PFSK-1 (cell line): ENCODE measurements around the gene UBXN7.

Experiments
- FOXP2 ChIP-seq: optimal IDR thresholded peaks from 2 replicates; pipeline ENCODE3; 2011; ENCODE audit warnings: borderline replicate concordance, control low read depth, inconsistent platforms; ENCODE audit not compliant: insufficient read depth; ENCODE audit errors: extremely low read length, extremely low read depth
- POLR2AphosphoS5 ChIP-seq: IDR thresholded peaks from 2 replicates; pipeline ENCODE4 v1.6.1; 2012; ENCODE audit warnings: low read depth, mild to moderate bottlenecking, control low read depth, low read length, moderate library complexity
- SIN3A ChIP-seq: IDR thresholded peaks from 2 replicates; pipeline ENCODE4 v1.6.1; 2012; ENCODE audit warnings: mild to moderate bottlenecking, low read length, moderate library complexity, borderline replicate concordance; ENCODE audit not compliant: insufficient read depth
- TAF1 ChIP-seq: IDR thresholded peaks from 2 replicates; pipeline ENCODE4 v1.6.1; 2012; ENCODE audit warnings: low read length, control low read depth, borderline replicate concordance; ENCODE audit not compliant: insufficient read depth
- TF ChIP-seq, protein P1 (sequence below), 2 experiments: IDR thresholded peaks; 2 replicates each; pipeline versions ENCODE4 v1.6.1 to v1.8.0; 2011 to 2012; ENCODE audit warnings: low read depth in 2 of 2, low read length in 2 of 2, control low read depth in 1 of 2, inconsistent platforms in 1 of 2, mild to moderate bottlenecking in 1 of 2, moderate library complexity in 1 of 2; ENCODE audit not compliant: insufficient read depth in 1 of 2

GRCh38 chr3:196463804-196464203 lies 31.6 kb upstream of the UBXN7 start:
- TF ChIP-seq, protein P1, sequence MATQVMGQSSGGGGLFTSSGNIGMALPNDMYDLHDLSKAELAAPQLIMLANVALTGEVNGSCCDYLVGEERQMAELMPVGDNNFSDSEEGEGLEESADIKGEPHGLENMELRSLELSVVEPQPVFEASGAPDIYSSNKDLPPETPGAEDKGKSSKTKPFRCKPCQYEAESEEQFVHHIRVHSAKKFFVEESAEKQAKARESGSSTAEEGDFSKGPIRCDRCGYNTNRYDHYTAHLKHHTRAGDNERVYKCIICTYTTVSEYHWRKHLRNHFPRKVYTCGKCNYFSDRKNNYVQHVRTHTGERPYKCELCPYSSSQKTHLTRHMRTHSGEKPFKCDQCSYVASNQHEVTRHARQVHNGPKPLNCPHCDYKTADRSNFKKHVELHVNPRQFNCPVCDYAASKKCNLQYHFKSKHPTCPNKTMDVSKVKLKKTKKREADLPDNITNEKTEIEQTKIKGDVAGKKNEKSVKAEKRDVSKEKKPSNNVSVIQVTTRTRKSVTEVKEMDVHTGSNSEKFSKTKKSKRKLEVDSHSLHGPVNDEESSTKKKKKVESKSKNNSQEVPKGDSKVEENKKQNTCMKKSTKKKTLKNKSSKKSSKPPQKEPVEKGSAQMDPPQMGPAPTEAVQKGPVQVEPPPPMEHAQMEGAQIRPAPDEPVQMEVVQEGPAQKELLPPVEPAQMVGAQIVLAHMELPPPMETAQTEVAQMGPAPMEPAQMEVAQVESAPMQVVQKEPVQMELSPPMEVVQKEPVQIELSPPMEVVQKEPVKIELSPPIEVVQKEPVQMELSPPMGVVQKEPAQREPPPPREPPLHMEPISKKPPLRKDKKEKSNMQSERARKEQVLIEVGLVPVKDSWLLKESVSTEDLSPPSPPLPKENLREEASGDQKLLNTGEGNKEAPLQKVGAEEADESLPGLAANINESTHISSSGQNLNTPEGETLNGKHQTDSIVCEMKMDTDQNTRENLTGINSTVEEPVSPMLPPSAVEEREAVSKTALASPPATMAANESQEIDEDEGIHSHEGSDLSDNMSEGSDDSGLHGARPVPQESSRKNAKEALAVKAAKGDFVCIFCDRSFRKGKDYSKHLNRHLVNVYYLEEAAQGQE (IDR thresholded peaks at IDR 0.05; ENCODE audit: insufficient read depth in 1 of 2, low read depth in 2 of 2, low read length in 2 of 2): no peak
- TF ChIP-seq TAF1 (no peak), POLR2AphosphoS5 (no peak), SIN3A (no peak), FOXP2 (no peak)
